ENCODE measurements around the gene SBNO2. TPM values are rescaled to one million over a fixed set of nuclear protein-coding genes. Genes with fewer than 3 reads are reported as not detected.

SBNO2 gene
- total RNA-seq, 1 donor from 2014 or later = 91.6 TPM

- peaks cover 13% of the 10 kb centered on the region for H3K36me3 ChIP-seq
- DNase-seq (no peak), ATAC-seq (no peak)
- H3K4me3 ChIP-seq = no peak overlapping the region
- intact Hi-C loops (cut with DNase I) = no loop called here
- H3K27ac ChIP-seq = no peak overlapping the region
- H3K4me1 ChIP-seq = peaks cover 42% of the 10 kb centered on the region
- no peak for TF ChIP-seq CTCF (IDR thresholded peaks at IDR 0.05)
- no peaks in the 10 kb centered on the region for H3K27me3 ChIP-seq (ENCODE audit: low read depth)
- H3K9me3 ChIP-seq = no peaks in the 10 kb centered on the region
These were observed 15.9 kb downstream of the SBNO2 start for GRCh38 chr19:1157931-1158884.

GRCh38 chr19:1156830-1157615 lies 17.0 kb downstream of the SBNO2 start:
- DNase-seq (no peak), ATAC-seq (no peak)
- intact Hi-C loops (cut with DNase I) = no loop called here
- no peak for TF ChIP-seq CTCF (IDR thresholded peaks at IDR 0.05)
- peaks cover 46% of the 10 kb centered on the region for H3K4me1 ChIP-seq
- H3K9me3 ChIP-seq = no peaks in the 10 kb centered on the region
- peaks cover 24% of the 10 kb centered on the region for H3K36me3 ChIP-seq
- no peak overlapping the region for H3K4me3 ChIP-seq
- H3K27me3 ChIP-seq (ENCODE audit: low read depth) = no peaks in the 10 kb centered on the region
- H3K27ac ChIP-seq = peak overlapping the region; percentile 94

- intact Hi-C loops (cut with DNase I) = no loop called here
- peaks cover 52% of the 10 kb centered on the region for H3K4me1 ChIP-seq
These were observed 17.7 kb downstream of the SBNO2 start for GRCh38 chr19:1156305-1156801.

GRCh38 chr19:1155352-1156304 lies 18.4 kb downstream of the SBNO2 start:
- Histone ChIP-seq H3K36me3 (peaks cover 33% of the 10 kb centered on the region), H3K27me3 (ENCODE audit: low read depth) (no peaks in the 10 kb centered on the region), H3K4me1 (peaks cover 60% of the 10 kb centered on the region), H3K4me3 (peak overlapping the region; percentile 50), H3K27ac (peak overlapping the region; percentile 94), H3K9me3 (no peaks in the 10 kb centered on the region)
- no peak for TF ChIP-seq CTCF (IDR thresholded peaks at IDR 0.05)
- DNase-seq (no peak), ATAC-seq (peak; percentile 51 to 55)
- intact Hi-C loops (cut with DNase I) = no loop called here

More at GRCh38 chr19:1156305-1156801, 17.7 kb downstream of the SBNO2 start:
- peak in 1 of 2 donors; percentile 14 for ATAC-seq
- peaks cover 28% of the 10 kb centered on the region for H3K36me3 ChIP-seq
- H3K27ac ChIP-seq = peak overlapping the region; percentile 94
- H3K9me3 ChIP-seq = no peaks in the 10 kb centered on the region
- no peak for TF ChIP-seq CTCF (IDR thresholded peaks at IDR 0.05)
- no peaks in the 10 kb centered on the region for H3K27me3 ChIP-seq (ENCODE audit: low read depth)
- no peak overlapping the region for H3K4me3 ChIP-seq
- peak; percentile 59 for DNase-seq
